NCI-H524 (cell line): Measurements from ENCODE around the gene IL17RD.
"Not testable (repeated sequence)": the region's sequence is repeated elsewhere in the genome, so short reads cannot be mapped to it uniquely, and the experiment has no call there.

Source experiments
- DNase-seq, 2 experiments: peaks; one replicate each; lab custom pipeline; 2025; lab: John Stamatoyannopoulos, UW

IL17RD gene

GRCh38 chr3:57093489-57093888 lies 71.7 kb downstream of the IL17RD start:
- DNase-seq, result no peak

- no peak for DNase-seq
Observed at GRCh38 chr3:57091521-57092273, 73.5 kb downstream of the IL17RD start.

- DNase-seq, result no peak
Observed at GRCh38 chr3:57089043-57089442, 76.1 kb downstream of the IL17RD start.

GRCh38 chr3:57088503-57088902 lies 76.7 kb downstream of the IL17RD start:
- DNase-seq, result no peak

GRCh38 chr3:57087361-57088092 lies 77.6 kb downstream of the IL17RD start:
- no peak for DNase-seq

GRCh38 chr3:57086201-57086600 lies 79.0 kb downstream of the IL17RD start:
- DNase-seq, result no peak

GRCh38 chr3:57085211-57085610 lies 79.9 kb downstream of the IL17RD start:
- no peak for DNase-seq

- not testable (repeated sequence) for DNase-seq
Observed at GRCh38 chr3:57083266-57083995, 81.7 kb downstream of the IL17RD start.

- DNase-seq, result no peak
Observed at GRCh38 chr3:57082481-57082880, 82.7 kb downstream of the IL17RD start.

GRCh38 chr3:57081173-57081572 lies 84.0 kb downstream of the IL17RD start:
- no peak for DNase-seq

GRCh38 chr3:57080171-57080570 lies 85.0 kb downstream of the IL17RD start:
- peak; percentile 38 to 68 for DNase-seq

GRCh38 chr3:57079474-57079831 lies 85.7 kb downstream of the IL17RD start:
- no peak for DNase-seq

GRCh38 chr3:57078635-57079473 lies 86.3 kb downstream of the IL17RD start:
- peak in 1 of 2 experiments; percentile 56 for DNase-seq

GRCh38 chr3:57078344-57078634 lies 86.9 kb downstream of the IL17RD start:
- peak in 1 of 2 experiments; percentile 43 for DNase-seq

- no peak for DNase-seq
Observed at GRCh38 chr3:57077630-57078343, 87.4 kb downstream of the IL17RD start.

- DNase-seq, result no peak
Observed at GRCh38 chr3:57076422-57076951, 88.7 kb downstream of the IL17RD start.

GRCh38 chr3:57074135-57074534 lies 91.0 kb downstream of the IL17RD start:
- no peak for DNase-seq

- no peak for DNase-seq
Observed at GRCh38 chr3:57073628-57074027, 91.5 kb downstream of the IL17RD start.

- no peak for DNase-seq
Observed at GRCh38 chr3:57069503-57069902, 95.7 kb downstream of the IL17RD start.

GRCh38 chr3:57068437-57069089 lies 96.6 kb downstream of the IL17RD start:
- no peak for DNase-seq

- no peak for DNase-seq
Observed at GRCh38 chr3:57066471-57066870, 98.7 kb downstream of the IL17RD start.
